Uterus (tissue), 2 donors: Measurements from ENCODE around the gene MTUS2.

Experiments
- CTCF ChIP-seq, 4 experiments: fragments of 200-600 bp in 2 of 4; fragments of 450-650 bp in 2 of 4; sonication (generic) in 2 of 4; IDR thresholded peaks; one replicate each; pipeline ENCODE4 v1.5.1; 2016 to 2019; ENCODE audit warnings: antibody characterized with exemption in 4 of 4, mild to moderate bottlenecking in 2 of 4, moderate library complexity in 1 of 4
- POLR2A ChIP-seq, 2 donors: fragments of 450-650 bp; IDR thresholded peaks; one replicate each; pipeline ENCODE4 v1.6.1; 2016; ENCODE audit warnings: antibody characterized with exemption in 2 of 2, mild to moderate bottlenecking in 1 of 2, moderate library complexity in 1 of 2

GRCh38 chr13:29100758-29101157 is 280.6 kb downstream of the MTUS2 start:
- no peak for TF ChIP-seq CTCF (IDR thresholded peaks at IDR 0.05)
- TF ChIP-seq POLR2A (IDR thresholded peaks at IDR 0.05): no peak
